Panc1 (cell line): ENCODE results near the gene CORO7. TPM values are rescaled to one million over a fixed set of nuclear protein-coding genes. Genes with fewer than 3 reads are reported as not detected.

ENCODE experiments used
- ATAC-seq: fragments of 200-7000 bp; cut with Tn5 transposase; 2 replicates; pipeline ENCODE4 v1.9.1; 2020; ENCODE audit warnings: mild to moderate bottlenecking, moderate library complexity
- BruUV-seq: library from RNA; stranded (reverse); fragments of 400-500 nt; replicated peaks from 2 replicates; lab custom pipeline; 2021; lab: Mats Ljungman, UMichigan
- CTCF ChIA-PET: fragments of 300-600 bp; sonication (Branson Sonifier 250); formaldehyde crosslinking; loops from one replicate; lab custom pipeline; 2022; ENCODE audit warnings: antibody characterized with exemption; lab: Charles Lee
- POLR2A ChIA-PET: fragments of 300-600 bp; sonication (Branson Sonifier 250); formaldehyde crosslinking; loops from one replicate; lab custom pipeline; 2022; ENCODE audit warnings: antibody characterized with exemption; lab: Charles Lee
- DNase-seq: peaks from one replicate; pipeline ENCODE4 v3.0.0-alpha.2; 2010; ENCODE audit warnings: low read depth, low spot score
- H3K27ac ChIP-seq: 2 replicates; pipeline ENCODE4 v1.5.1; 2011; ENCODE audit warnings: mild to moderate bottlenecking, low read length, inconsistent platforms
- H3K27me3 ChIP-seq: fragments of 200-500 bp; sonication (Bioruptor generic); 2 replicates; pipeline ENCODE4 v1.6.0; 2014; ENCODE audit warnings: low read length, inconsistent platforms; ENCODE audit not compliant: control insufficient read depth, insufficient read depth
- H3K36me3 ChIP-seq: fragments of 200-500 bp; sonication (Bioruptor generic); 2 replicates; pipeline ENCODE4 v1.5.1; 2014; ENCODE audit warnings: inconsistent platforms, mild to moderate bottlenecking, low read length, moderate library complexity; ENCODE audit not compliant: control insufficient read depth, insufficient read depth
- H3K4me1 ChIP-seq: 2 replicates; pipeline ENCODE4 v1.5.1; 2011; ENCODE audit warnings: inconsistent platforms, mild to moderate bottlenecking, low read length, moderate library complexity; ENCODE audit not compliant: control insufficient read depth, insufficient read depth
- H3K4me3 ChIP-seq, 2 experiments: 2 replicates each; pipeline ENCODE4 v1.5.1; 2011 to 2012; ENCODE audit warnings: low read depth in 2 of 2, low read length in 2 of 2, mild to moderate bottlenecking in 2 of 2, inconsistent platforms in 1 of 2, moderate library complexity in 1 of 2
- H3K9me3 ChIP-seq: fragments of 200-500 bp; sonication (Bioruptor generic); 2 replicates; pipeline ENCODE4 v1.5.1; 2014; ENCODE audit warnings: low read depth, mild to moderate bottlenecking, inconsistent platforms, low read length, moderate library complexity; ENCODE audit not compliant: control insufficient read depth, insufficient read depth
- CTCF ChIP-seq: fragments of 450-650 bp; IDR thresholded peaks from 2 replicates; pipeline ENCODE4 v1.5.1; 2017; ENCODE audit warnings: mild to moderate bottlenecking
- POLR2AphosphoS5 ChIP-seq: IDR thresholded peaks from 2 replicates; pipeline ENCODE4 v1.6.1; 2012; ENCODE audit warnings: mild to moderate bottlenecking, low read depth, low read length, moderate library complexity
- REST ChIP-seq, 2 experiments: IDR thresholded peaks; 2 replicates each; pipeline ENCODE4 v1.6.1; 2011 to 2012; ENCODE audit warnings: low read depth in 2 of 2, control low read depth in 1 of 2, low read length in 1 of 2, mild to moderate bottlenecking in 1 of 2, moderate library complexity in 1 of 2; ENCODE audit not compliant: insufficient read depth in 1 of 2
- SIN3A ChIP-seq: IDR thresholded peaks from 2 replicates; pipeline ENCODE4 v1.6.1; 2012; ENCODE audit warnings: low read depth, mild to moderate bottlenecking, low read length, moderate library complexity, borderline replicate concordance; ENCODE audit not compliant: insufficient read depth
- TCF7L2 ChIP-seq: IDR thresholded peaks from 2 replicates; pipeline ENCODE4 v1.6.1; 2011; ENCODE audit warnings: mild to moderate bottlenecking, low read depth, low read length, inconsistent platforms
- in situ Hi-C: cut with HindIII; loops from 2 replicates; pipeline ENCODE4 v1.10.0; 2016; ENCODE audit warnings: low sequenced_read_pairs, low pct_unique_long_range_greater_than_20kb
- intact Hi-C: fragments of 100-400 bp; cut with micrococcal nuclease; formaldehyde crosslinking; loops from one replicate; pipeline ENCODE4 v1.10.0; 2022; ENCODE audit not compliant: unreplicated experiment
- total RNA-seq: library from RNA; stranded (reverse); gene quantifications from one replicate; pipeline ENCODE4 v1.2.1, GENCODE V29; 2021; ENCODE audit not compliant: unreplicated experiment

The CORO7 gene
- total RNA-seq, 1 experiment from 2014 or later: 37.5 TPM

- ATAC-seq: no peak
- in situ Hi-C loops: no loop called here
- no TSS peak for BruUV-seq
Observed at GRCh38 chr16:4349332-4349731, 67.1 kb downstream of the CORO7 start.

GRCh38 chr16:4347765-4348509, 68.5 kb downstream of the CORO7 start:
- ChIA-PET POLR2A (no interaction called here), CTCF (interaction anchor here (1.3 kb wide), 1 partner anchor 54 kb away, joined by 5 read pairs; no protein-coding TSS in a partner anchor)
- no peak for DNase-seq
- no peak overlapping the region for H3K4me3 ChIP-seq
- BruUV-seq: TSS peak; percentile 56
- ATAC-seq: no peak
- H3K27ac ChIP-seq: peak overlapping the region; percentile 48; the same call in 1 of the 2 replicates
- no peaks in the 10 kb centered on the region for H3K36me3 ChIP-seq
- intact Hi-C loops (no loop called here), in situ Hi-C loops (no loop called here)
- H3K4me1 ChIP-seq: peaks cover 50% of the 10 kb centered on the region
- H3K9me3 ChIP-seq: no peaks in the 10 kb centered on the region
- no peaks in the 10 kb centered on the region for H3K27me3 ChIP-seq
- no peak for TF ChIP-seq TCF7L2
- no peak for TF ChIP-seq CTCF
- TF ChIP-seq REST (IDR thresholded peaks at IDR 0.05; ENCODE audit: insufficient read depth in 1 of 2, low read depth in 2 of 2, low read length in 1 of 2): no peak
- TF ChIP-seq SIN3A: no peak
- TF ChIP-seq POLR2AphosphoS5: no peak

More at GRCh38 chr16:4349332-4349731, 67.1 kb downstream of the CORO7 start:
- TF ChIP-seq REST (IDR thresholded peaks at IDR 0.05; ENCODE audit: insufficient read depth in 1 of 2, low read depth in 2 of 2, low read length in 1 of 2) (no peak), CTCF (no peak), SIN3A (no peak), TCF7L2 (no peak), POLR2AphosphoS5 (no peak)
- peak overlapping the region; percentile 89; the same call in 1 of the 2 replicates for H3K27ac ChIP-seq
- DNase-seq: no peak
- ChIA-PET POLR2A (no interaction called here), CTCF (no interaction called here)
- H3K4me3 ChIP-seq: no peak overlapping the region
- H3K36me3 ChIP-seq: no peaks in the 10 kb centered on the region
- peaks cover 49% of the 10 kb centered on the region for H3K4me1 ChIP-seq
- intact Hi-C loops: no loop called here
- H3K9me3 ChIP-seq: no peaks in the 10 kb centered on the region
- H3K27me3 ChIP-seq: no peaks in the 10 kb centered on the region
